HG02981 (cell line): Measurements from ENCODE around the gene VASH1.
"Not testable (repeated sequence)": the region's sequence is repeated elsewhere in the genome, so short reads cannot be mapped to it uniquely, and the experiment has no call there.

Experiments used
- ATAC-seq: cut with Tn5 transposase; IDR thresholded peaks from one replicate; pipeline ENCODE4 v1.9.1; 2021; ENCODE audit warnings: mild to moderate bottlenecking, moderate library complexity; ENCODE audit not compliant: unreplicated experiment

VASH1 gene

DNA sequence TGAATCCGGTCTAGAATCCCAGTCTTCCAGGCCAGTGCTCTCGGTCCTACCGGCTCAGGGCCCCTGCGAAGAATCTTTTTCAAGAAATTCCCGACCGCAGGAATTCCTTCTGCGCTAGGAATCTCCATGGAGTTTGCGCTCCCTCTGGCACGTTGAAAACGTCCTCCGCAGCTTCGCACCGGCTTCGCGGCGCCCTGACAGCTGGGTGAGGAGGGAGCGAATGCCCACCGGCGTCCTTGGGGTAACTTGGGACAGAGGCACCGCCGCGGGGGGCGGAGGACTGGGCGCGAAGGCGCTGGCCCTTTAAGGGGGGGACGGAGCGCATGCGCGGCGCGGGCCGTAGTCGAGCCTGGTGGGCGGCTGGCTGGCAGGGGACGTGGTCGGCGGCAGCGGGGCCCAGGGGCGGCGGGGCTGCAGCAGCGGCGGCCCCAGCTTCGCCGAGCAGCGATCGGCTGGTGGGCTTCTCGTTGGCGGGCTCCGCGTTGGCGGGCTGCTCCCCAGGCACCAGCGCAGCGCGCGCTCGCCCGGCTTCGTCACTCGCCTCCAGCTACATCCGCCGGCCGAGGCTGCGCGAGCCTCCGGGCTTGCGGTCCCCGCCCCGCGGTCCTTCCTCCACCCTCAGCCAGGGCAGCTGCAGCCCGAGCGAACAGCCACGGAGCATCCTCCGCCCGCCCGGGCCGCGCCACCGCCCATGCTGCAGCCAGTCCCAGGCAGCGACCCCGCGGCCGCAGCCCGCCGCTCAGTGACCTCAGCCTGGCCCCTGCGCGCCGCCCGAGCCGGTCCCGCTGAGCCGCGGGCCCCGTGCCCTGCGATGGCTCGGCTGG, at the start of gene VASH1:
TSS of gene VASH1 (plus strand) at position 333 of the 824 bp plus-strand sequence. CDS start 1,354 bp downstream, outside the sequence.
- peak; percentile 84 for ATAC-seq

DNA sequence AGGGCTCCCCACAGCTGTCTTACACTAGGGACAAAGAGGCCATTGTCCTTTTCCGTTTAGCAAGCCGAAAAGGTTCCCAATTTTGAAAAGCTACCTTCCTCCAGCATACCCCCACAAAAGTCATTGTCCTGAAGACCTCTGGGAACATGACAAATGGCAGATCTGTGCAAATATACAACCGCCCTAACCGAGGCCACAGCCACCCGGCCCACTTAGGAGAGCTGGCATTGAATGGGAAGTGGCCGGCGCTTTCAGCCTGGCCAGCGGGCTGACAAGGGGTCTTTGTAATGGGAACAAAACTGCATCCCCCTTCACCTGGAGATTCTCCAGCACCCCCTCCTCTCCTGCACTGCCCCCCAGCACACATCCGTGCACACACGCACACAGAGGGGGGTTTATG, 48.1 kb upstream of the VASH1 start:
- ATAC-seq = no peak

DNA sequence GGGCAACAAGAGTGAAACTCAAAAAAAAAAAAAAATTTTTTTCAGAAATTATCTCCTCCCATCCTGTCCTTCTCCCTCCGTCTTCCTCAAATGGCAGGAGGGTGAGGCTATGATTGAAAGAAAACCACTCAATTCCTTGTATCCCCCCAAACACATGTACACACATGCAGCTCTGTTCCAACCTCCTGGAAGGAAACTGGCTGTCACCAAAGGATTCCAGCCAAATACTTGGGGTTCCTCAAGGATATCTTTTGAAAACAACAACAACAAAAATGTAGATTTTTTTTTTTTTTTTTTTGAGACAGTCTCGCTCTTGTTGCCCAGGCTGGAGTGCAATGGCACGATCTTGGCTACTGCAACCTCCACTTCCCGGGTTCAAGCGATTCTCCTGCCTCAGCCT, 46.8 kb upstream of the VASH1 start:
- ATAC-seq = no peak

DNA sequence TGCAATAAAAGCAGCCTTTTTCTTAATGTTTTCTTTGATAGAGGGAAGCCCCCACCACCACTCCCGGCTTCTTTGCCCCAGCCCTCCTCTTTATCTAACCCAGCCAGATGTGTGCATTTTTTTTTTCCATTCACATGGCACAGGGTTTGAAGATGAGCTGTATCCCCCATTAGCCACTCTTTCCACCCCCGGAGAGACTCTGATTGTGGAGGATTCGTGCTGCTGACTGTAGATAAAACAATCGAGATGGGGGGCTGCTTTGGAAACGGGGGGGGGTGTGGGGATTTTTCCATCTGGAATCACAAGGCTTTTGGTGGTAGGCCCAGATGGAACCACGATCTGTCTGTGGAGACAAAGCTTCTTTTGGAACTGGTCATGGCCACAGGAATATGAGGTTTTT, 46.2 kb upstream of the VASH1 start:
- ATAC-seq = no peak

DNA sequence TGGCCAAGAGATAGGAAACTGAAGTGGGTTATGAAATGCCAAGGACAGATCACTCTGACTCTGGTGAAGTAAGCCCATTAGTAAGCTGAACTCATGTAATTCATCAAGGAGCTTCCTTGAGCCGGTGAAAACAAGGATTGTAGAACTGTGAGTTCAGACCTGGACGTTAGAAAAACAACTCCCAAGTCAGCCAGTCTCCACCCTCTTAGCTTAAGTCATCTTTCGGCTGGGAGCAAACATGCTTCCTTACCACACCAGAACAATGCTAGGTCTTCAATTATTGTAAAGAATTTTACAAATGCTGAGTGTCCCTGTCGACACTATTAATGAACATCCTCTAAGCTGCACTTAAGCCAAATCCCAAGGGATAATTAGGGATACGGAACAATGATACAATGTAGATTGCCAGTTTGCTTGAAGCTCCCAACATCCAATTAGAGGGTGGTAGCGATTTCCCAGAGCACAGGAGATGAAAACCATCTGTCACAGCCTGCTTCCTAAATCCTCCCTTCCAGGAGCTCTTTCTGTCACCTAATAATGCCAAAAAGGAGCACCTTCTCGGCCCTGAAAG, 45.7 kb upstream of the VASH1 start:
- ATAC-seq = no peak

DNA sequence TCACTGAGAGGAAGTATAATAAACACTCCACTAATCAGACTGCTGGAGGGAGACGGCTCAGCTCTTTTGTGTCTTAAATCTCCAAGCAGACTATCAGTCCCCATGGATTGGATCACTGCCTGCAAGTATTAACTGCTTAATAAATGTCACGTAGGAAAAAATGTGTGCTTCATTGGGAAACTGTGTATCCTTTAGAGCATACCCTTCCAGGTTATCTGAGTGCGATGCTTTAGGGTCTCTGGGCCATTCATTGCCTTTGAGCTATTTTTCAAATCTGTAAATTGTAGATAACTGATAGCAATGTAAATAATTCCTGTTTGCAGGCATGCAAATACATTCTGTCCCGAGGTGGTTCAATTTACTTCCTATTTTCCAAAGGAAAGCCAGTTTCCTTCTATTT, 45.0 kb upstream of the VASH1 start:
- no peak for ATAC-seq

DNA sequence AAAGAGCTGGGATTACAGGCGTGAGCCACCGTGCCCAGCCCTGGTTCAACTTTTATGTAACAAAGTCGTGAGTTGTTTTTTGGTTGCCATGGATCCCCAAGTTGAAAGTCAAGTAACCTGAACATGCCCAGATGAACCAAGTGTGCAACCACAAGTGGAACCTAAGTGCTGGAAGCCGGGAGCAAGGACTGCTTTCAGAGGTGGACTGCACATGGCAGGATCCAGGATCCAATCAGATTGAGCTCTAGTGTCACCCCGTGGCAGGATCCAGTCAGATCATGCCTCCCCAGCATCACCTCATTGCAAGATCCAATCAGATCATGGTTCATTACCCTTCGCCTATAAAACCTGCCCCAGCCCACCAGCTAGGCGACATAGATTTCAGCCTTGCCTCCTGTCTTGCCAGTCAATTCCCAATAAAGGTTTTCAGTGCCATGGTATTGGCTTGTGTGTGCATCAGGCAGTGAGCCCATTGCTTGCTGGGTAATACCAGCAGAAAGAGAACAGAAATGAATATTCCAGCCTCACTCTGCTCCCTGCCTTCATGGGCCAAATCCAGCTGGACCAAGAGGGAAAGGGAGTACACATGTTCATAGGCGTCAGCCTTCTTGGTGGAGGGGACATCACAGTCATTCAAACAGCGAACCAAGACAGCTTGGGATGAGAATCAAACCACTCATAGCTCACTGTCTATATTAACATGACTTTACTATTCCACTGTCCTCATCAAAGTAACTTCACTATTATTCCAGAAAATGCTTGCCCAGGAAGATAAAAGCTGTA, 43.6 kb upstream of the VASH1 start:
- ATAC-seq = no peak

DNA sequence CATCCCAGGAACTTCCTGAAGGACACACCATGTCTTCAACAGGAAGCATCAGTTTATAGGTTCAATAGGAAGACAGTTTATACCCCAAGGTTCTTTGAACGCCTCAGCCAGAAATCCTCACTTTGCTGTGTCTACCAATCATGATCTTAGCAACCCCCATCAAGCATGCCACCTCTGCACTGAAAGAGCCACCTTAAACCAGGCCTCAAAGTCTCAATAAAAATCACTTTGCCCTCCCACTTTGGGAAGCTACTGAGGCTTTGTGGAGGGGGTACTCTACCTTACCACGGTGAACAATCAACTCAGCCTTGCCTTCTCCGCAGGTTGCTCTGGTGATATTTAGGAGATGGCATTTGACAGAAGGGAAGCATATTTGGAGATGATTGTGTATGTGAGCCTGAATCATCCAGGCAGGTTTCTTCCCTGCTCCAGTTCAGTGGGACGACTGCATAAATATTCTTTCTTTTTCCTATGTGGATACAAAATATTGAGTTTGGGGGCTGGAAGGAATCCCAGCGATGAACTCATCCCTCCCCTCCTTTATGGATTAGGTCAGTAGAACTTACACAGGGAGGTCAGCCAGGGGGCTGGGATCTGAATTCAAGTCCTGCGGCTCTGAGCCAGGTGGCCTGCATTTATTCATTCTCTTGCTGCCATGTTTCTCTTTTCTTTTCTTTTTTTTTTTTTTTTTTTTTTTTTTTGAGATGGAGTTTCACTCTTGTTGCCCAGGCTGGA, 42.8 kb upstream of the VASH1 start:
- ATAC-seq = no peak

DNA sequence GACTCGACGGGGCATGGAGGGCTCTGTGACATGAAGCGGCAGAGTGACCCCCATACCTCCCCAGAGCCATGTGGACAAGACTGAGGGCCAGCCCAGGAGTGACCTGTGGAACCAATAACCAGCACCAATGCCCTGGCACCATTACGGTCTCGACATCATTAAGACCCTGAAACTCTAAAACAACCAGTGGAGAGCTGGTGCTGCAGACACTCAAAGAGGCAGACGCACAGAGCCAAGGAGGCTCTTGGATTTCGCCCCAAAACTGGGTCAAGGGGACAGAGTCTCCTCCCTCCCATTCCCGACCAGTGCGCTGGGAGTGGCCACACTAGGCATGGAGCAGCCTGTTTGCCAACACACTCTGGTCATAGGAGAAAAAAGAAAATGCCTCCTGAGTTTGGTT, 41.6 kb upstream of the VASH1 start:
- no peak for ATAC-seq

DNA sequence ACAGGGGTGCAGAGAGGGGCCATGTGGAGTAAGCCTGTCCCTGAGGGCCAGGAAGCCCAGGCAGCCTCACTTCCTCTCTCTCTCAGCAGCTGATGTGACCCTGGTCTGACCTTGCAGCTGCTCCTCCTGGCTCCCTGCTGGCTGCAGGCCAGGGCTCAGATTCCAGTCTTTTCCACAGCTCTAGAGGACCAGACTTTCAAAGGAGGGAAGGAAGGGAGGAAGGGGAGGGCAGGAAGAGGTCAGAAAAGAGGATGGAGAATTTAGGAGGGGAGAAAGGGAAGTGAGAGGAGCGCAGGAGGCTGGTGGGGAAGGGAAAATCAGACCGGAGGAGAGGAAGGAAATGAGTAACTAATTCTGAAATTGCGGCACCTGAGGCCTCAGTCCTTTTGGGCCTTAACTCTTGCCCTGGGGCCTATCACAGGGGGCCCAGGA, 40.9 kb upstream of the VASH1 start:
- no peak for ATAC-seq

DNA sequence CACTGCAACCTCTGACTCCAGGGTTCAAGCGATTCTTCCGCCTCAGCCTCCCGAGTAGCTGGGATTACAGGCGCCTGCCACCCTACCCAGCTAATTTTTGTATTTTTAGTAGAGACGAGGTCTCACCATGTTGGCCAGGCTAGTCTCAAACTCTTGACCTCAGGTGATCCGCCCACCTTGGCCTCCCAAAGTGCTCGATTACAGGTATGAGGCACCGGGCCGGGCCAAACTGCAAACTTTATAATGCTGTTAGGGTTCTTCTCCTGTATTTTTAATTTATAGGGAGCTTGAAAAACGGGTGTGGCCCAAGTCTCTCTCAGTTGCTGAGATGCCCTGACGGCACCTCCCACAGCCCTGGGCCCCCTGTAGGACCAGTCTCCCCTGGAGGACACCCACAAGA, 39.8 kb upstream of the VASH1 start:
- ATAC-seq = not testable (repeated sequence)

DNA sequence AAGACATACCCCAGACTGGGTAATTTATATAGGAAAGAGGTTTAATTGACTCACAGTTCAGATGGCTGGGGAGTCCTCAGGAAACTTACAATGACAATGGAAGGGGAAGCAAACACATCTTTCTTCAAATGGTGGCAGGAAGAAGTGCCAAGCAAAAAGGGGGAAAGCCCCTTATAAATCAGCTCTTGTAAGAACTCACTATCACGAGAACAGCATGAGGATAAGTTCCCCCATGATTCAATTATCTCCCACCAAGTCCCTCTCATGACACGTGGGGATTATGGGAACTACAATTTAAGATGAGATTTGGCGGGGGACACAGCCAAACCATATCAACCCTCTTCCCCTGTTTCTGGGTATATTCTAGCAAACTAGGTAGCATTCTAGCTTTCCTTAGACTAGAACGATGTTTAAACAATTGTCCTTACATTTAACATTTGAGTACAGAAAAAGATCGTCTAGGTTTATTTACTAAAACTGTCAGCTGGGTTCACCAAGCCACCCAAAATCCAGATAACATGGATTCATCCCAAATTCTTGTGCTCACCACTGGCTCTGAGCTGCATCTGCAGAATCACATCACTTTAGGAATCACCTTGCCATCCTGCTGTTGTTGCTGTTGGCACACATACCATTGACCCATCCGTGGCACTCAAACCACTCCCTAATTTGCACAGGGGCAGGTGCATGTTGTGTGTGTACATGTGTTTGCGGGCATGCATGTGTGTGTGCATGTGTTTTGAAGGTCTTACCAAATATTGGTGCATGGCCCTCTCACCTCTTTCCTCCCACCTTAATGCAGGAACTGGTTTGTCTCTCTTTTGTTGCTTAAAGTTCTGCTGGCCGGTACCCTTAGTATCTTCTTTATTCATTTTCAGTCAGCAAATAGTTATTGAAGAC, 36.4 kb upstream of the VASH1 start:
- ATAC-seq = no peak

DNA sequence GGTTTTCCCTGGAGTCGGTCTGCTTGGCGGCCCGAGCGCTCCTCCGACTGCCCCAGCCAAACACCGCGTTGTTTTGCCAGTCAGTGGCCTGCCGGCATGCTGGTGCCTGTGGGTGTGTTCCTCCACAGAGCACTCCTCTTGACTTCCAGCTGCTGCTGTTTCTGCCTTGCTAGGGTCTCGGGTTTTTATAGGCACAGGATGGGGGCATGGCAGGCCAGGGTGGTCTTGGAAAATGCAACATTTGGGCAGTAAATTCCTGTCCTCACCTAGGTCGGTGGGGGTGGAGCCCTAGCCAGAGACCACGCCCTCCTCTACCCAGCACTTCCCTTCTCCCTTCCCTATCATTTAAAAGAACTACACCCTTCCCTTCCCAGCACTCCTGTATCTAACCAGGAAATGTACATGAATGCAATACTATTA, 34.7 kb upstream of the VASH1 start:
- ATAC-seq = no peak

DNA sequence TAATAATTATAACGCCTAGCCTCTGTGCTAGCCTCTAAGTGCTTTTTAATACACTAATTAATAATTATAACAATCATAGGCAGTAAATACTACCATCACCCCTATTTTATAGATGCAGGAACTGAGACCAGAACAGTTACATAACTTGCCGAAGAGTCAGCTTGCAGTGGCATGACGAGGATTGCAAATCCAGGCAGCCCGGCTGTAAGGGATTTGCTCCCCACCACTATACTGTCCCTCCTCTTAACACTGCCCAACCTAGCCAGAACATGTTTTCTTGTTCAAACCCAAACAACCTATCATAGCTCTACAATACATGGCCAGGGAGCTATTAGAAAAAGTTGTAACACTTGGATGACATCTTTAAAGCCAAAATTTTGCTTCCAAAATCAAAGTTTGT, 33.9 kb upstream of the VASH1 start:
- ATAC-seq = no peak

DNA sequence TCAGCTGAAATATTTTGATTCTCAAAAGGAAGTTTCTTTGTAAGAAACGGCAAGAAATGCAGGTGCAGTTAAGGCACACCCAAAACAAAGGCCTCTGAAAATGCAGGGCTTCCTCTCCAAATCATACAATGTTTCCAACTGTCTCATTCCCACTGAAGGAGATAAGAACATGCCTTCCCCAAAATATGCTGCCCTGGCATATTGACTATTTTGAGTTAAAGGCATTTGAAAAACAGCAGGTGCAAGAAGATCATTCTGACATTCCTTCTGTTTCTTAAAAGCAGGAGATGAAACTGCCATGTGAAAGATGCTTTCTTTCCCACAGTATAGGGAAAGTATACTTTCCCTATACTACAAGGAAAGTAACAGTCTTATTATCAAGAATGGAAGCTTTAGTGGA, 33.4 kb upstream of the VASH1 start:
- no peak for ATAC-seq

DNA sequence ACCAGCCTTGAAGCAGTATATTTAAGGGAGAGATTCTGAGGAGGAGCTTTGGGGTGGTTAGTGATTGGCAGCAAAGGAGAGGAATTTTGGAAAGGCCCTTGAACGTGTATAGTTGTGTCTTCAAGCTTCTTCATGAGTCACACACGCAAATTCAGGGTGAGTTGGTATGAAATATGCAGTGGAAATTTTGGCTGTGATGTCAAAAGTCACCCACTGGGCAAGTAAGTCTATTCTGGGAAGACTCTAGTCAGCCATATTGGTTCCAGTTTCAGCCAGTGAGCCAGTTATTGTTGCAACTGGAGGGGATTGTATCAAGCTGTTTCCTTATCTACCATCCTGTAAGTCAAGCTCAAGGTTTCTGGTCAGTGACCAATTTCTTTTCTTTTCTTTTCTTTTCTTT, 32.0 kb upstream of the VASH1 start:
- no peak for ATAC-seq

DNA sequence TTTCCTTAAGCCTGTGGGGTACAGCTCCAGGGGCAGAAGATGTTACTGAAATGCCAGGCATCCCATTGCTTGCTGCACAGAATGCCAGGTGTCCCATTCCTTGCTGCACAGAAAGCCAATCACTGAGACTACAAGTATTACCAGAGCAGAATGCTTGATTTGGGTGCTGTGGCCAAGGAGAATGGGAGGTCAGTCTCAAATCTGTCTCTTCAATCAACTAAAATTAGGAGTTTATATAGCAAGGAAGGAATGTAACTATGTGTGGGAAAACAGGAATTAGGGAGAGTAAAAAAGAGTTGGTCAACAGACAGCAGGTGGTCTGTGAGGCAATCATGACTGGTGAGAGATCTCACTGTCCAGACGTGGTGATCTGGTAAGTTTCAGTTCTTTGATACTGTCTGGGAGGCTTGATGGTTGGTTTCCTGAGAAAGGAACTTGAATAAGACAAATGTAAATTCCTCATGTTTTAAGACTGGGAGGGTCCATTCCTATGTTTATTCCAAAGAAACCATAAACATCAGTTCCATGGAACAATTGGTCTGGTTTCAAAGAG, 31.2 kb upstream of the VASH1 start:
- ATAC-seq = no peak

DNA sequence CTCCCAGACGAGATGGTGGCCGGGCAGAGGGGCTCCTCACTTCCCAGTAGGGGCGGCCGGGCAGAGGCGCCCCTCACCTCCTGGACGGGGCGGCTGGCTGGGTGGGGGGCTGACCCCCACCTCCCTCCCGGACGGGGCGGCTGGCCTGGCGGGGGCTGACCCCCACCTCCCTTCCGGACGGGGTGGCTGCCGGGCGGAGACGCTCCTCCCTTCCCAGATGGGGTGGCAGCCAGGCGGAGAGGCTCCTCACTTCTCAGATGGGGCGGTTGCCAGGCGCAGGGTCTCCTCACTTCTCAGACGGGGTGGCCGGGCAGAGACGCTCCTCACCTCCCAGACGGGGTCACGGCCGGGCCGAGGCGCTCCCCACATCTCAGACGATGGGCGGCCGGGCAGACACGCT, 26.8 kb upstream of the VASH1 start:
- not testable (repeated sequence) for ATAC-seq

DNA sequence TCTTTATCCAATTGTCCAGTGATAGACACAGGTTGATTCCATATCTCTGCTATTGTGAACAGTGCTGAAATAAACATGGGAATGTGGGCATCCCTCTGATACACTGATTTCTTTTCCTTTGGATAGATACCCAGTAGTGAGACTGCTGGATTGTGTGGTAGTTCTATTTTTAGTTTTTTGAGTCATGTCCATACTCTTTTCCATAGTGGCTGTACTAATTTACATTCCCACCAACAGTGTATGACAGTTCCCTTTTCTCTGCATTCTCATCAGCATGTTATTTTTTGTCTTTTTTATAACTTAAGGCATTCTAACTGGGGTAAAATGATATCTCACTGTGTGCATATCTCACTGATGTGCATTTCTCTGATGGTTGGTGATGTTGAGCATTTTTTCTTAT, 24.8 kb upstream of the VASH1 start:
- ATAC-seq = no peak

DNA sequence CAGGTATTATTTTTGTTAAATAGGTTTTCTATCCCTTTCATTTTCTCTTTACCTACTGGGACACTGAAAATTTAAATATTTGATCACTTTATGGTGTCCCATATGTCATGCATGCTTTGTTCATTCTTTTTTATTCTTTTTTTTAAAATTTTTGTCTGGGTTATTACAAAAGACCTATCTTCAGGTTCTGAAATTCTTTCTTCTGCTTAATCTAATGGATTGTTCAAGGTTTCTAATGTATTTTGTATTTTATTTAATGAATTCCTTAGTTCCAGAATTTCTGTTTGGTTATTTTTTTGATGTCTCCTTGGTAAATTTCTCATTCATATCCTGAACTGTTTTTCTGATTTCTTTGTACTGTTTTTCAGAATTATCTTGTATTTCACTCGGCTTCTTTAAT, 20.2 kb upstream of the VASH1 start:
- no peak for ATAC-seq
